Activated T-helper 1 cell treated with anti-CD3 and anti-CD28 coated beads, Interleukin-12 subunit alpha, Interleukin-12 subunit beta, Interleukin-2, Interleukin-4 antibody, amounts not matched to agents 30 ng/mL and 10 ng/mL and 1 ng/mL, durations not matched to agents 14 hours and 24 hours and 36 hours (primary cell): ENCODE results near the gene IQSEC1. TPM values are rescaled to one million over a fixed set of nuclear protein-coding genes. Genes with fewer than 3 reads are reported as not detected.
A peak's percentile ranks its signal among the peaks of the same experiment; 100 is the strongest.
"Not testable (repeated sequence)": the region's sequence is repeated elsewhere in the genome, so short reads cannot be mapped to it uniquely, and the experiment has no call there.

Experiments used
- DNase-seq: peaks from one replicate; pipeline ENCODE4 v3.0.0; 2021; ENCODE audit warnings: low spot score
- H3K27ac Mint-ChIP-seq: one replicate; pipeline ENCODE4 v1.8.0; 2021; ENCODE audit warnings: mild to moderate bottlenecking, mixed read lengths
- H3K27me3 Mint-ChIP-seq: one replicate; pipeline ENCODE4 v1.8.0; 2022; ENCODE audit warnings: mild to moderate bottlenecking, moderate library complexity, mixed read lengths; ENCODE audit not compliant: insufficient read depth
- H3K36me3 Mint-ChIP-seq: one replicate; pipeline ENCODE4 v1.8.0; 2021; ENCODE audit warnings: low read depth, mixed read lengths
- H3K4me1 Mint-ChIP-seq: one replicate; pipeline ENCODE4 v1.8.0; 2021; ENCODE audit warnings: low read depth, mixed read lengths
- H3K4me3 Mint-ChIP-seq: one replicate; pipeline ENCODE4 v1.8.0; 2021; ENCODE audit warnings: mild to moderate bottlenecking, moderate library complexity, mixed read lengths
- H3K9me3 Mint-ChIP-seq: one replicate; pipeline ENCODE4 v1.8.0; 2021; ENCODE audit warnings: mixed read lengths
- intact Hi-C: fragments of 100-400 bp; cut with micrococcal nuclease; formaldehyde crosslinking; loops from one replicate; pipeline ENCODE4 v1.15.1; 2024
- total RNA-seq: library from RNA; stranded (reverse); gene quantifications from 2 replicates; pipeline ENCODE4 v1.2.3, GENCODE V29; 2022

Gene IQSEC1
- total RNA-seq, 1 donor from 2014 or later = 31.4 TPM

DNA sequence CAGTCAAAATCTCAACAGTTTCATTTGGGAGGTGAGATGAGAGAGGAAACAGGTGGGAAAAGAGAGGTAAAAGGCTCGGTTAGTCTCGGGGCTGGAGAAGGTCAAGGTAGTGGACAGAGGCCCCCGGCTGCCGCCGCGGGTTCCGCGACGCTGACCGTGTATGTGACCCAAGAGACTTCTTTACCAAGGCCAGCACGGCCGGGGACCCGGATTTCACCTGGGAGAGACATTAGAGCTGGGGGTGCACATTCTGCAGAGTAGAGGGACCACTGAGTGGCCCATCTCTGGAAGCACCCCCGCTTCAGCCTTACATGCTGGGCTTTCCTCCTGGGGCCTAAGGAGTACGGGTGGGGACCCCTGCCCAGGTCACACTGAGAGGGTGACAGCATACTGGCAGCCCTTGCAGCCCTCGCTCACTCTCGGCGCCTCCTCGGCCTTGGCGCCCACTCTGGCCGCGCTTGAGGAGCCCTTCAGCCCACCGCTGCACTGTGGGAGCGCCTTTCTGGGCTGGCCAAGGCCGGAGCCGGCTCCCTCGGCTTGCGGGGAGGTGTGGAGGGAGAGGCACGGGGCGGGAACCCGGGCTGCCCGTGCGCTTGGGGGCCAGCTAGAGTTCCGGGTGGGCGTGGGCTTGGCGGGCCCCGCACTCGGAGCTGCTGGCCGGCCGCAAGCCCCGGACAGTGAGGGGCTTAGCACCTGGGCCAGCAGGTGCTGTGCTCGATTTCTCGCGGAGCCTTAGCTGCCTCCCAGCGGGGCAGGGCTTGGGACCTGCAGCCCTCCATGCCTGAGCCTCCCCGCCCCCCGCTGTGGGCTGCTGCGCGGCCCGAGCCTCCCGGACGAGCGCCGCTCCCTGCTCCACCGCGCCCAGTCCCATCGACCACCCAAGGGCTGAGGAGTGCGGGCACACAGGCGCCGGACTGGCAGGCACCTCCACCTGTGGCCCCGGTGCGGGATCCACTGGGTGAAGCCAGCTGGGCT is 190.6 kb downstream of the IQSEC1 start:
- H3K4me1 Mint-ChIP-seq = peaks cover 10% of the 10 kb centered on the region
- H3K27ac Mint-ChIP-seq = no peak overlapping the region
- H3K27me3 Mint-ChIP-seq = peaks cover 29% of the 10 kb centered on the region
- H3K36me3 Mint-ChIP-seq = no peaks in the 10 kb centered on the region
- no peaks in the 10 kb centered on the region for H3K9me3 Mint-ChIP-seq
- DNase-seq = no peak
- intact Hi-C loops = no loop called here
- H3K4me3 Mint-ChIP-seq = no peak overlapping the region

DNA sequence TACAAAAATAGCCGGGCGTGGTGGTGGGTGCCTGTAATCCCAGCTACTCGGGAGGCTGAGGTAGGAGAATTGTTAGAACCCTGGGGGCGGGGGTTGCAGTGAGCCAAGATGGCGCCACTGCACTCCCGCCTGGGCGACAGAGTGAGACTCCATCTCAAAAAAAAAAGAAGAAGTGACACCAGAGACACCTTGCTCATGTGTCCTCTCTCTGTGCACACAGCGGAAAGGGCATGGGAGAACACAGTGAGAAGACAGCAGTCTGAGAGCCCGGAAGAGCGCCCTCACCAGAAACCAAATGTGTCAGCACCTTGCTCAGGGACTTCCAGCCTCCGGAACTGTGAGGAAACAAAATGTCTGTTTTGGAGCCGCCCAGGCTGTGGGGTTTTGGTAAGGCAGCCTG is 191.4 kb downstream of the IQSEC1 start:
- H3K4me1 Mint-ChIP-seq, intact Hi-C loops, H3K4me3 Mint-ChIP-seq, H3K9me3 Mint-ChIP-seq, DNase-seq, H3K27ac Mint-ChIP-seq, H3K36me3 Mint-ChIP-seq: not testable (repeated sequence)
- H3K27me3 Mint-ChIP-seq = peaks cover 27% of the 10 kb centered on the region

DNA sequence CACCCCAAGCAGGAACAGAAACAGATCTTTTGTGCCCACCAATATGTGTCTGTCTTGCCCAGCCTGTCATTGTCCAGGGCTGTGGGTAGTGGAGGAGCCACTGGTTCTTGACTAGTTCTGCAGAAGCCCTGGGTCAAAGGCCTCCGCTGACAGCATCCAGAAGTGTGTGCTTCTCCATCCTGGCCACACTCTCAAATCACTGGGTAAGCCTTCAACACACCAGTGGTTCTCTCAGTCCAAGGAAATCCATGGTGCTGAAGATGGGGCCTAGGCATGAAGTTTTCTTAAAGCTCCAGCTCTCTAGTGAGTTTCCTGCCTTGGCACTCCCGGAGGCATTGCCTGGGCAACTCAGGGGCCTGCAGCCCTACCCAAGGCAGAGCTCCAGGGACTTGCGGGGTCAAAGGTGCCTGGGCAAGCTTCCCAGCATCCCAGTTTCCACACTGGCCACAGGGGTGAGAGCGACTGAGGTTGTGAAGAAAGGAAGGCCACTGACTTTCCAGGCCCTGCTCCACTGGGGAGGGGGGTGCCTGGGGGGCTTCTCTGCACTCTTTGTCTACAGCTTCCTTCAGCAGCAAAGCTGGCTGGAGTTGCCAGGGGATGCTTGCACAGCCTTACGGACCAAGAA is 193.9 kb downstream of the IQSEC1 start:
- no peak overlapping the region for H3K4me3 Mint-ChIP-seq
- no peaks in the 10 kb centered on the region for H3K36me3 Mint-ChIP-seq
- DNase-seq = no peak
- H3K4me1 Mint-ChIP-seq = no peaks in the 10 kb centered on the region
- intact Hi-C loops = no loop called here
- no peak overlapping the region for H3K27ac Mint-ChIP-seq
- peaks cover 30% of the 10 kb centered on the region for H3K27me3 Mint-ChIP-seq
- H3K9me3 Mint-ChIP-seq = no peaks in the 10 kb centered on the region

DNA sequence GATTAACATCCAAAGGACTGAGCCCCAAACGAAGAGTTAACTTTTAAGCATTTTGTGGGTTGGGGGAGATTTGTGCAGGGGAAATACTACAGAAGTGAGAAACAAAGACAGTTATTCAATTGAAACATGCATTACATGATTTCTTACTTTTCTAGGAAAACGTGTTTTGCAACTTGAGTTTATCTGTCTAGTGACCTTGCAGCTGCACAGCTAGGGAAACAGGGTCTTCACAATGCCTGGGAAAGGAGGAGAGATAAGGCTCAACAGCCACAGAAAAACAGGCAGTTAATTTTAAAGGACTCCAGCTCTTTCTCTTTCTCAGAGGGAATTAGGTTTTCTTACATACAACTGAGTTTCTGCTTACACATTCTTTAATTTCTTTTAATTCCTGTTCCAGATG is 194.5 kb downstream of the IQSEC1 start:
- intact Hi-C loops, H3K4me1 Mint-ChIP-seq, H3K27ac Mint-ChIP-seq, DNase-seq, H3K36me3 Mint-ChIP-seq, H3K4me3 Mint-ChIP-seq, H3K9me3 Mint-ChIP-seq: not testable (repeated sequence)
- H3K27me3 Mint-ChIP-seq = peaks cover 30% of the 10 kb centered on the region

DNA sequence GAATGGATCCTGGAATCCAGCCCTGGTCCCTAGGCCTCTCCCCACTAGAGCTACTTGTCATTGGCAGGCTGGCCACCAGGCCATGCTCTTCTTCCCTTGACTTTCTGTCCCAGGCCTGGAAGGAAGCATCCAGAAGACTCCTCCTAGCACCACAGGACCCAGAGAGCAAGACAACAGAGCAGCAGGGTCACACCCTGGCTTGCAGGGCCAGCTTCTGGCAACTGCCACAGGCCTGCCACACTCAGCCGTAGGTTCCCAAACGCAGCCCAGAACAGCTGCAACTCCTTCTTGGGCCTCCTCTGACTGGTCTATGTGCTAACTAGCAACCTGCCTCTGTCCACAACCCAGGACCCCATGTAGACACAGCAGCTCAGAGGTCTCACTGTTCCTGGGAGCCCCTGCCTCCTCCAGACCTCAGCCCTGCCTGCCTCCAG is 195.1 kb downstream of the IQSEC1 start:
- no peak overlapping the region for H3K27ac Mint-ChIP-seq
- no peak for DNase-seq
- no peaks in the 10 kb centered on the region for H3K4me1 Mint-ChIP-seq
- intact Hi-C loops = no loop called here
- no peaks in the 10 kb centered on the region for H3K36me3 Mint-ChIP-seq
- no peak overlapping the region for H3K4me3 Mint-ChIP-seq
- H3K27me3 Mint-ChIP-seq = peaks cover 28% of the 10 kb centered on the region
- no peaks in the 10 kb centered on the region for H3K9me3 Mint-ChIP-seq

DNA sequence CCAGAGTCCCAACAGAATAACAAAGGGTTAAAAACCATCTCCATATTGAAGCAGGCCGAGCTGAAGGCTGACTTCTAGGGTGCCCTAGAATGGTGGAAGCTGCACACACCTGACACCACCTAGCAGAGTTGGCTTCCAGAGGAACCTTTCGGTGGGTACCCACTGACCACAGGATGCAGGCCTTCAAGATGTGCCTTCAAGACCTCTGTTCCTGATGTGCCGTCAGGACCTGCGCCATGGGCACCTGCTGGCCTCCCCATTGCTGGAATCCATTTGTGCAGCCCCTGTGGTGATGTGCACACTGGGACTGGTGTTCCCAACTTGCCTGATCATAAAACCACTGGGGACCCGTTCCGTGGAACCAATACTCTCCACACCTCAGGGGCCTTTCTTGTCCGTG is 196.2 kb downstream of the IQSEC1 start:
- no peaks in the 10 kb centered on the region for H3K4me1 Mint-ChIP-seq
- no peak overlapping the region for H3K27ac Mint-ChIP-seq
- no peaks in the 10 kb centered on the region for H3K9me3 Mint-ChIP-seq
- DNase-seq = no peak
- peaks cover 28% of the 10 kb centered on the region for H3K27me3 Mint-ChIP-seq
- intact Hi-C loops = no loop called here
- H3K4me3 Mint-ChIP-seq = no peak overlapping the region
- H3K36me3 Mint-ChIP-seq = no peaks in the 10 kb centered on the region

DNA sequence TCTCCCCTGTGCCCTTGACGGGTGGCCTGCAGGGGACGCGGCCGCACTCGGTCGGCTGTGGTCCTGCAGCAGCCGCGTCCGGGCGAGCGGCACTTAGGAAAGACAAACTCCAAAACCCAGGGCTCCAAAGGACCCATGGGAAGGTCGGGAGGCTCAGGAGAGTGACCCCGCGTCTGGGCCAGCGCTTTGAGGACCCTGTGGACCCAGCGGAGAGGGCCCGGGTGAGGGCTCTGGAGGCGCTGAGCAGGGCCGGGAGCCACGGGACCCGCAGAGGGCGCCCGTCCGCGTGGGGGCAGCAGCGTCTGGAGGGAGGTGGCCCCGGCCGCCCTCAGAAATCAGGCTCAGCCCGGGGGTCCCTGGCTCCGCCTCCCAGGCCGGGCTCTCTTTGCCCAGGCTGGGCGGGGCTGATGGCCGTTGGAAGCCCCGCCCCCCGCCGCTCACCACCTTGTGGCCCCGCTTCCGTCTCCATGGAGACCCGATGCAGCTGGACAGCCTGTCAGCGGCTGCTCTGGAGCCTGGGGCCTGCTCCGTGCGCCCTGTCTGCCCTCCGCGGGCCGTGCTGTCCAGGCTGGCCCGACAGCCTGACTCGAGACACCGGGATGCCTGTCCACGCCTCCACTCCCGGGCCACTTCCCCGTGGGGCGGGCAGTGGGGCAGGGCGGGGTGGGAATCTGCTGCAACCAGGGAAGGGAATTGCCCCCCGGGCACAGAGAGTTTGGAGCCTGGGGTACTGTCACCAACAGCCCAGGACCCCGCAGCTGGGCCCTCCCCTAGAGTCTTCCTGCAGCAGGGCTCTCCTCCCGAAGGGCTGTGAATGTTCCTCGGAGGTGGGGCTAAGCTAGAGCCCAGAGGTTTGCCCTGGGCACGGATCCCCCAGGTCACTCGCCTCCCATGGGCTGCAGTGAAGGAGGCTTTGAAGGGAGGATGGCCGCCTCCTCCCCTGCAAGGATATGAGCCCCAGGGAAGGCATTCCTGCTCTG is 197.1 kb downstream of the IQSEC1 start:
- Mint-ChIP-seq H3K27ac (no peak overlapping the region), H3K36me3 (no peaks in the 10 kb centered on the region), H3K4me3 (no peak overlapping the region), H3K4me1 (peaks cover under 1% of the 10 kb centered on the region), H3K9me3 (no peaks in the 10 kb centered on the region), H3K27me3 (peaks cover 25% of the 10 kb centered on the region)
- no peak for DNase-seq
- intact Hi-C loops = no loop called here

DNA sequence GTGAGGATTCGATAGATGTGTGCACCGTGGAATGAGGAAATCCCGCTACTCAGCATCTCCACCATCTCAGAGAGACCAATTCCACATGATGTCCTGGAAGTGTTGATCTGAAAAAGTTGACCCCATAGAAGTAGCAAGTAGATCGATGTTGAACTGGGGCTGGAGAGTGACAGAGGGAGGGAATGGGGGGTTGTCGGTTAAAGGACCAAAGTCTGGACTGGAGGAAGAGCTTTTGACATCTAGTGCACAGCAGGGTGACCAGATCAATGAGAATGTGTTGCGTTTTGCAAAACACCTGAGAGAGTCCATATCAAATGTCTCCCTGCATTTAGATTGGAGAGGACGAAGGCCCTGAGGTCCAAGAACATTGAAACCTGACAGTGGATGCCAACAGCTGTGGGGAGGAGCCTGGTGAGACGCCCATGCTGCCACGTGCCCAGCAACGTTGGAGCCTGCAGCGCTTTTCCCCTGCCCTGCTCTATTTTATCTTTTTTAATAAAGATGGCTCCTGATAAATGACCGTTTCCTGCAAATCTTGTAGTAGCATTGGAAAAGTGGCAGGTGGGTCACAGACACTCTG is 201.7 kb downstream of the IQSEC1 start:
- Mint-ChIP-seq H3K36me3 (no peaks in the 10 kb centered on the region), H3K9me3 (no peaks in the 10 kb centered on the region)

DNA sequence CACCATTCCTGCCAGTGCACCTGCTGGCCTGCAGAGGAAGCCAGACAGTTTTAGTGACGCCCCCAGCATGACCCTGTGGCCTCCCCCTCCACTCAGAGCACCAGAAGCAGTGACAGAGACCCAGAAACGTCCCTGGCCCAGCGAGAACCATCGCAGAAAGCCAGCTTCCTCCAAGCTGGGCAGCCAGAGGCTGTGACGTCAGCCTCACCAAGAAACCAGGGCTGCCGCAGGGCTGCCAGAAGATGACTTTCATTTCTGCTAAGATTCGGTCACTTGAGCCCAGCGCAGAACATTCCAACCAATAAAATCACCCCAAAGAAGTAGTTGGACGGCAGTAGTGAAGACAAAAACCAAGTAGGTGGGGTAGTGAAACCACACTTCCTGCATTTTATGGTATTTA is 202.3 kb downstream of the IQSEC1 start:
- Mint-ChIP-seq H3K9me3 (no peaks in the 10 kb centered on the region), H3K27ac (peak overlapping the region; percentile 25), H3K4me1 (peaks cover 17% of the 10 kb centered on the region), H3K36me3 (no peaks in the 10 kb centered on the region), H3K4me3 (no peak overlapping the region), H3K27me3 (peaks cover 42% of the 10 kb centered on the region)
- DNase-seq = no peak
- intact Hi-C loops = no loop called here

More for the DNA sequence above, 201.7 kb downstream of the IQSEC1 start:
- H3K27me3 Mint-ChIP-seq = peaks cover 42% of the 10 kb centered on the region
- H3K4me1 Mint-ChIP-seq = peaks cover 17% of the 10 kb centered on the region
- H3K4me3 Mint-ChIP-seq = no peak overlapping the region
- no peak overlapping the region for H3K27ac Mint-ChIP-seq
- no peak for DNase-seq
- intact Hi-C loops = no loop called here

DNA sequence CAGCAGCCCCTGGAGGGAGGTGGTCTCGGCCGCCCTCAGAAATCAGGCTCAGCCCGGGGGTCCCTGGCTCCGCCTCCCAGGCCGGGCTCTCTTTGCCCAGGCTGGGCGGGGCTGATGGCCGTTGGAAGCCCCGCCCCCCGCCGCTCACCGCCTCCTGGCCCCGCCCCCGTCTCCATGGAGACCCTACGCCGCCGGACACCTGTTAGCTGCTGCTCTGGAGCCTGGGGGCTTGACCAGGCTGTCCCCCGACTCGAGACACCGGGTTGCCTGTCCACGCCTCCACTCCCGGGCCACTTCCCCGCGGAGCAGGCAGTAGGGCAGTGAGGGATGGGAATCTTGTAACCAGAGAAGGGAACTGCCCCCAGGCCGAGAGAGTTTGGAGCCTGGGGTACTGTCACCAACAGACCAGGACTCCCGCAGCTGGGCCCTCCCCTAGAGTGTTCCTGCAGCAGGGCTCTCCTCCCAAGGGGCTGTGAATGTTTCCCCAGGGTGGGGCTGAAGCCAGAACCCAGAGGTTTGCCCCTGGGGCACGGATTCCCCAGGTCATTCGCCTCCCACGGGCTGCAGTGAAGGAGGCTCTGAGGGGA is 204.1 kb downstream of the IQSEC1 start:
- Mint-ChIP-seq H3K4me1 (peaks cover 17% of the 10 kb centered on the region), H3K36me3 (no peaks in the 10 kb centered on the region), H3K9me3 (peaks cover 6% of the 10 kb centered on the region), H3K27ac (no peak overlapping the region), H3K27me3 (peaks cover 30% of the 10 kb centered on the region), H3K4me3 (no peak overlapping the region)
- peak; percentile 7 for DNase-seq
- intact Hi-C loops = loop anchor here (10.0 kb wide), 1 partner anchor 1026 kb away; no protein-coding TSS in a partner anchor

DNA sequence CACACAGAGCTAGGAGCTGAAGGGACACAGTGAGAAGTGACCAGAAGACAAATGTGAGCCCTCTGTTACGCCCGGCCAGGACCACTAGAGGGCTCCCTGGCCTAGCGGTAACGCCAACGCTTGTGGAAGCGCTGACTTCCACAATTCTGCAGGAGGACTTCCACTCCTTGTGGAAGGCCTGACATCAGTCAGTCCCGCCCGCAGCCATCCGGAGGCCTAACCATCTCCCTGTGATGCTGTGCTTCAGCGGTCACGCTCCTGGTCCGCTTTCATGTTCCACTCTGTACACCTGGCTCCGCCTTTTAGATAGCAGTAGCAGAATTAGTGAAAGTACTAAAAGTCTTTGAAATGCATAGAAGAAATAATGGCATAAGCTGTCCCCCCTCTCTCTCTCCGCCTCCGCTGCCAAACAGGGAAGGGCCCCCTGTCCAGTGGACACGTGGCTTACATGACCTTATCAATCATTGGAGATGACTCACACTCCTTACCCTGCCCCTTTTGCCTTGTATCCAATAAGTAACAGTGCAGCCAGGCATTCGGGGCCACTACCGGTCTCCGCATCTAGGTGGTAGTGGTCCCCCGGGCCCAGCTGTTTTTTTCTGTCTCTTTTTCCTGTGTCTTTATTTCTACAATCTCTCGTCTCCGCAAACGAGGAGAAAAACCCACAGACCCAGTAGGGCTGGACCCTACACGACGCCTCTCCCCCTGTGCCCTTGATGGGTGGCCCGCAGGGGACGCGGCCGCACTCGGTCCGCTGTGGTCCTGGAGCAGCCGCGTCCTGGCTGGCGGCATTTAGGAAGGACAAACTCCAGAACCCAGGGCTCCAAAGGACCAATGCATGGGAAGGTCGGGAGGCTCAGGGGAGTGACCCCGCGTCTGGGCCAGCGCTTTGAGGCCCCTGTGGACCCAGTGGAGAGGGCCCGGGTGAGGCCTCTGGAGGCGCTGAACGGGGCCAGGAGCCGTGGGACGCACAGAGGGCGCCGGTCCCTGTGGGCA is 204.9 kb downstream of the IQSEC1 start:
- peak overlapping the region; percentile 65 for H3K4me3 Mint-ChIP-seq
- no peak overlapping the region for H3K27ac Mint-ChIP-seq
- peaks cover 17% of the 10 kb centered on the region for H3K4me1 Mint-ChIP-seq
- intact Hi-C loops = loop anchor here (1.0 to 10.0 kb wide), 7 partner anchors 24 to 1026 kb away; partner anchors contain the start of gene RPL32
- no peaks in the 10 kb centered on the region for H3K36me3 Mint-ChIP-seq
- H3K27me3 Mint-ChIP-seq = peaks cover 29% of the 10 kb centered on the region
- peaks cover 6% of the 10 kb centered on the region for H3K9me3 Mint-ChIP-seq
- DNase-seq = peak; percentile 43
